HG03280 (cell line): ENCODE measurements around the gene PTPRR.
A peak's percentile ranks its signal among the peaks of the same experiment; 100 is the strongest.

Source experiments
- ATAC-seq: cut with Tn5 transposase; IDR thresholded peaks from one replicate; pipeline ENCODE4 v1.9.1; 2021; ENCODE audit warnings: mild to moderate bottlenecking, moderate library complexity; ENCODE audit not compliant: unreplicated experiment

Gene PTPRR

GRCh38 chr12:70920251-70920851 lies at the start of gene PTPRR:
PTPRR (minus strand) TSS chr12:70920738; CDS start chr12:70920390, 348 bp downstream.
- ATAC-seq: no peak

- no peak for ATAC-seq
These were observed 46.7 kb upstream of the PTPRR start for GRCh38 chr12:70966996-70967790.

- ATAC-seq: no peak
These were observed 45.5 kb upstream of the PTPRR start for GRCh38 chr12:70966046-70966445.

- ATAC-seq: no peak
These were observed 44.5 kb upstream of the PTPRR start for GRCh38 chr12:70964867-70965510.

GRCh38 chr12:70963081-70963660 lies 42.6 kb upstream of the PTPRR start:
- ATAC-seq: no peak

- ATAC-seq: peak; percentile 71
These were observed 41.8 kb upstream of the PTPRR start for GRCh38 chr12:70962226-70962794.

- no peak for ATAC-seq
These were observed 39.9 kb upstream of the PTPRR start for GRCh38 chr12:70960484-70960883.

GRCh38 chr12:70955415-70955814 lies 34.9 kb upstream of the PTPRR start:
- no peak for ATAC-seq

GRCh38 chr12:70950451-70950850 lies 29.9 kb upstream of the PTPRR start:
- ATAC-seq: no peak

- ATAC-seq: no peak
These were observed 28.4 kb upstream of the PTPRR start for GRCh38 chr12:70948976-70949336.

GRCh38 chr12:70948236-70948975 lies 27.9 kb upstream of the PTPRR start:
- ATAC-seq: no peak

GRCh38 chr12:70936203-70936813 lies 15.8 kb upstream of the PTPRR start:
- ATAC-seq: no peak

GRCh38 chr12:70933133-70933532 lies 12.6 kb upstream of the PTPRR start:
- no peak for ATAC-seq

GRCh38 chr12:70929029-70929428 lies 8.5 kb upstream of the PTPRR start:
- ATAC-seq: no peak

GRCh38 chr12:70928071-70928470 lies 7.5 kb upstream of the PTPRR start:
- no peak for ATAC-seq

GRCh38 chr12:70927356-70927755 lies 6.8 kb upstream of the PTPRR start:
- no peak for ATAC-seq

- no peak for ATAC-seq
These were observed 5.0 kb upstream of the PTPRR start for GRCh38 chr12:70925539-70925938.

GRCh38 chr12:70920891-70921290 lies 353 bp upstream of the PTPRR start:
- no peak for ATAC-seq

- no peak for ATAC-seq
These were observed 922 bp downstream of the PTPRR start for GRCh38 chr12:70919597-70920035.

- ATAC-seq: no peak
These were observed 1.4 kb downstream of the PTPRR start for GRCh38 chr12:70919176-70919575.
